ENCODE data around the gene REXO4.

Gene REXO4

GRCh38 chr9:133362359-133363044 is 55.3 kb downstream of the REXO4 start:
- DNase-seq, result no peak

DNA sequence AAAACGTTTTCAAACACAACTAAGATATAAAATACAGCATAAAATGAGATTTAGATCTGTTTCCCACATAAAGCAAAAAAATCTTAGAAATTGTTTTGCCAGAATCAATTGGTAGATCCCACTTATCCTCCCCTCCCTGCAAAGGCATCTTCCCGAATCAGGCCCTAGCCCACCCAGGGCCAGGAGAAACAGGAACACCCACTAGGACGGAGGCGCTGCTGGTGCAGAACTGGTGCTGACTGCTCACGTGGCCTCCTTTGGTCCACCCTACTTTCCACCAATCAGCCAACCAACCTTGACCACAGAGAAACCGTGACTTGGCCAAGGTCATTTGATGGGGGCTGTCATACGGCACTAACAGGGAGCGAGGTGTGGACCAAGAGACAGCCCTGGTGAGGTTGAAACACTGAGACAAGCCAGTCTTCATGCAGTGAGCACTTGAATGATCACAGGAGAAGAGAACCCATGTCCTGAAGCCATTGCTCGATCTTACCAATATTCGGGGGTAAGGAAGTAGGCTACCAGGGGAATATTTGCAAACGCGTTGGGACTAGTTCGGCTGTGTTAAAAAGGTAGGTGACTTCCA is 56.2 kb downstream of the REXO4 start:
- DNase-seq, result no peak

GRCh38 chr9:133360400-133361393 is 57.1 kb downstream of the REXO4 start:
- DNase-seq, result no peak

- no peak for DNase-seq
Measured at GRCh38 chr9:133359399-133360175, 58.2 kb downstream of the REXO4 start.

DNA sequence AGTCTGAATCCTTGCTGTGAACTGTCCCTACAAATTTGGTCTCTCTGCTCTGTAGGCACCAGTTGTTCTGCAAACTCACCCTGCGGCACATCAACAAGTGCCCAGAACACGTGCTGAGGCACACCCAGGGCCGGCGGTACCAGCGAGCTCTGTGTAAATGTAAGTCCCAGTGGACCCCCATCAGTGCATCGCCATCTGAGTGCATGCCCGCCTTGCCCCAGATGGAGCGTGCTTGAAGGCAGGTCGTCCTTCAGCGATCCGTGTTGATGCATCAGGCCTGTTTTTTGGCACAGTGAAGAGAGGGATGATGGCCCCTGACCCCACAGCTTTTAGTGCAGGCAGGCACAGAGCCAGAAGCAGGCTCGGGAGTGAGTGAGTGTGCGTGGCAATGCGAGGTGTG is 60.2 kb downstream of the REXO4 start:
- no peak for DNase-seq

- peak in 1 of 2 donors; percentile 37 for DNase-seq
Measured at GRCh38 chr9:133356391-133357091, 61.3 kb downstream of the REXO4 start, which contains the start of the genes SURF1 and SURF2. TSS of gene SURF1 (minus strand) at chr9:133356487. CDS start at chr9:133356453, 34 bp downstream. TSS of gene SURF2 (plus strand) at chr9:133356550. CDS start at chr9:133356593, 43 bp downstream.

Data from bone marrow (tissue), 2 donors.